HG02938 (cell line): Measurements from ENCODE around the gene CDR2.
"Not testable (repeated sequence)": the region's sequence is repeated elsewhere in the genome, so short reads cannot be mapped to it uniquely, and the experiment has no call there.

ENCODE experiments used
- ATAC-seq: cut with Tn5 transposase; IDR thresholded peaks from one replicate; pipeline ENCODE4 v1.9.1; 2021; ENCODE audit warnings: mild to moderate bottlenecking, moderate library complexity; ENCODE audit not compliant: unreplicated experiment

Gene CDR2

DNA sequence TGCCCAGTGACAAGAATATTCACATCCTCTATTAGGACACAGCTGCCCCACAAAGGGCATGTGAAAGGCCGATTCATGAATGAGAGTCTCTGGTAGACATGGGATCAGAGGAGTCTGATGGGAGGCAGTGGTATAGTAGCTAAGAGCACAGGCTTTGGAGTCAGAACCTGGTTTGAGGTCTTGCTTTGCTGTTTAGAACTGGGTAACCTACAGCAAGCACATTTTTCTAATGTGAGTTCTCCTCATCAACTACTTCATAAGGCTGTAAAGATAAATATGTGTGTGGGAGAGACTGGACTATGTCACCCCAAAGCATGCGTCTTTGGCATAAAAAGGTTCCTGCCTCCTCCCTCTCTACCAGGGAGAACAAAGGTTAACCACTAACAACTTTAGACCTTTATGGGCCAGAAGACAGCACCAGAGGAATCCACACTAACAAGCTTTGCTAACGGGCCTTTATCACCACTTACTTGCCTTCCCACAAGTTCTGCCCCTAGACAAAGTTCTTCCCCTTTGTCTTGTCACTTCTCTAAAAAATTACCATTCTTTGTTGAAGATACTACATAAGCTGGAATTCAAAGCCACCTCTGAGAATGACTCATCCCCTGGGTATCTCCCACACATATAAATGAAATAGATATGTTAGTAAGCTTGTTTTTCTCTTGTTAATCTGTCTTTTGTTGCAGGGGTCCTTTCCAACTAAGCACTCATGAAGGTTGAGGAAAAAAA lies 21.1 kb downstream of the CDR2 start:
- no peak for ATAC-seq

GRCh38 chr16:22352723-22353122 lies 21.7 kb downstream of the CDR2 start:
- no peak for ATAC-seq

- ATAC-seq: no peak
Measured at GRCh38 chr16:22352140-22352539, 22.3 kb downstream of the CDR2 start.

DNA sequence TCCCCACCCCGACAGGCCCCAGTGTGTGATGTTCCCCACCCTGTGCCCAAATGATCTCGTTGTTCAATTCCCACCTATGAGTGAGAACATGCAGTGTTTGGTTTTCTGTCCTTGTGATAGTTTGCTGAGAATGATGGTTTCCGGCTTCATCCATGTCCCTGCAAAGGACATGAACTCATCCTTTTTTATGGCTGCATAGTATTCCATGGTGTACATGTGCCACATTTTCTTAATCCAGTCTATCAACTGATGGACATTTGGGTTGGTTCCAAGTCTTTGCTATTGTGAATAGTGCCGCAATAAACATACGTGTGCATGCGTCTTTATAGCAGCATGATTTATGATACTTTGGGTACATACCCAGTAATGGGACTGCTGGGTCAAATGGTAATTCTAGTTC lies 23.4 kb downstream of the CDR2 start:
- ATAC-seq: not testable (repeated sequence)

DNA sequence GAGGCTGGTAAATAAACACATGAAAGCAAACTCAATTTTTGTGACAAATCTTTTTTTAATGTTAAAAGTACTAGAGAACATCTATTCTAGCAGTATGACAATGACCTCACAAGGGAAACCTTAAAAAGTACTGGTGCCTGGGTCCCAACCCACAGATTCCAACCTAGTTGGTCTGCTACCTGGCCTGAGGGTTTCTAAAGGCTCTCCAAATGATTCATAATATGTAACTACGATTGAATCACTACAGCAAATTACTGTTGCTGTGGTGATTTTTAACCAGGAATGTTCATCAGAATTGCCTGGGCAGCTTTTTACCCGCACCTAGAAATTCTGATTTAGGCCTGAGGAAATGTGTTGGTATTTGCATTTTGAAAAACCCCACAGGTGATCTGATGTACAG lies 26.1 kb downstream of the CDR2 start:
- no peak for ATAC-seq

GRCh38 chr16:22347100-22347820 lies 27.2 kb downstream of the CDR2 start:
- ATAC-seq: no peak

GRCh38 chr16:22346483-22346882 lies 27.9 kb downstream of the CDR2 start:
- ATAC-seq: no peak

GRCh38 chr16:22342082-22342481 lies 32.3 kb downstream of the CDR2 start:
- ATAC-seq: no peak

DNA sequence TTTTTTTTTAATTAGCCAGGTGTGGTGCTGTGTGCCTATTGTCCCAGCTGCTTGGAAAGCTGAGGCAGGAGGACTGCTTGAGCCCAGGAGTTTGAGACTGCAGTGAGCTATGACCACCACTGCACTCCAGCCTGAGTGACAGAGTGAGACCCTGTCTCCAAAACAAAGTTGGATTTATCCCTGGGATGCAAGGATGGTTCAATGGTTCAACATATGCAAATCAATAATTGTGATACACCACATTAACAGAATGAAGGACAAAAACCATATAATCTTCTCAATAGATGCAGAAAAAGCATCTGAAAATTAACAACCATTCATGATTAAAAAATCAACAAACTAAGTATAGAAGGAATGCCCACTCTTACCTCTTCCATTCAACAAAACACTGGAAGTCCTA lies 33.5 kb downstream of the CDR2 start:
- no peak for ATAC-seq

DNA sequence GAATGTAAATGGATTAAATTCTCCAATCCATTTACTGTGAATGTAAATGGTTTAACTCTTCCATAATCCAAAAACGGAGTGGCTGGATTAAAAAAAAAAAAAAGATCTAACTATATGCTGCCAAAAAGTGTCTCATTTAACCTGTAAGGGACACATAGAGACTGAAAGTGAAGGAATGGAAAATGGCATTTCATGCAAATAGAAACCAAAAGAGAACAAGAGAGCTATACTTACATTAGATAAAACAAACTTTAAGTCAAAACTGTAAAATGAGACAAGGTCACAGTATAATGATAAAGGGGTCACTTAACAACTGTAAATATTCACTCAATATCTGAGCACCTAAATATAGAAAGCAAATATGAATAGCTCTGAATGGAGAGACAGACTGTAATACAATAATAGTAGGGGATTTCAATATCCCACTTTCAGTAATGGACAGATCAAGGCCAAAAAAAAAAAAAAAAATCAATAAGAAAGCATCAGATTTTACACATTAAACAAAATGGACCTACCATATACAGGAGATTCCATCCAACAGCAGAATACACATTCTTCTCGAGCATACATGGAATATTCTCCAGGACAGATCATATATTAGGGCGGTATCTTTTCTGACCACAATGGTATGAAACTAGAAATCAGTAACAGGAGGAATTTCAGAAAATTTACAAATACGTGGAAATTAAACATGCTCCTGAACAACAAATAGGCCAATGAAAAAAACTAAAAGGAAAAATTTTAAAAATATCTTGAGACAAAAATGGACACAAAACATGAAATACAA lies 36.4 kb downstream of the CDR2 start:
- no peak for ATAC-seq

GRCh38 chr16:22337045-22337444 lies 37.4 kb downstream of the CDR2 start:
- no peak for ATAC-seq

DNA sequence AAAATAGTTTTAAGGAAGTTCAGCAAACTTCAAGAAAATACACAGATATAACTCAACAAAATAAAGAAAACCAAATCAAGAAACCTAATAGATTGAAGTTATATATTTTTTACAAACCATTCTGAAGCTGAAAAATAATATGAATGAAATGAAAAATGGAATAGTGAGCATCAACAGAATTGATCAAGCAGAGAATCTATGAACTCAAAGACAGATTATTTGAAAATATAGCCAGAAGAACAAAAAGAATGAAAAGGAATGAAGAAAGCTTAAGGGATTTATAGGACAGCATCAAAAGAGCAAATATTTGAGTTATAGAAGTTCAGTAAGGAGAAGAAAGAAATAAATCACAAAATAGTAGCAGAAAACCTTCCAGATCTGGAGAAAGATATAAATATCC lies 37.8 kb downstream of the CDR2 start:
- no peak for ATAC-seq

DNA sequence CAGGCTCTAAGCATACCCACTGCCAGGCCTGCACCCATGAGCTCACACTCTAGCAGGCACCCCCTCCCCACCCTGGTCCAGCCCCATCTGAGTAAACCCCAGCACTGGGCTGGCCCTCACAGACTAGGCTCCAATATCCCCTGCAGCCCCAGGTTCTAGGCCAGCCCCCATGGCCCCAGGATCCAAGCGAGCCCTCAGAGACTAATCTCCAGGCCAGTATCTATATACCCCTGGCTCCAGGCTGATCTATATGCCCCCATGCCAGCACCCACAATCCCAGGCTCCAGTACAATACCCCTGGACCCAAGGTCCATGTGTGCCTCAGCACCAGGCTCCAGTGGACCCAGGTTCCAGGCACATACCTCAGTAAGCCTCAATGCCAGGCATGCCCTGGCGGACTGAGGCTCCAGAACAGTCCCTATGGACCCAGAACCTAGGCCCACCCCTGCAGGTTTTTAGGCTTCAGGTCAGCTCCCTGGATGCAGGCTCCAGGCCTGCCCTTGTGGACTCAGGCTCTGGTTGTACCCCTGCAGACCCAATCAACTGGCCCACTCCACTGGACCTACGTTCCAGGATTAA lies 38.7 kb downstream of the CDR2 start:
- ATAC-seq: no peak

DNA sequence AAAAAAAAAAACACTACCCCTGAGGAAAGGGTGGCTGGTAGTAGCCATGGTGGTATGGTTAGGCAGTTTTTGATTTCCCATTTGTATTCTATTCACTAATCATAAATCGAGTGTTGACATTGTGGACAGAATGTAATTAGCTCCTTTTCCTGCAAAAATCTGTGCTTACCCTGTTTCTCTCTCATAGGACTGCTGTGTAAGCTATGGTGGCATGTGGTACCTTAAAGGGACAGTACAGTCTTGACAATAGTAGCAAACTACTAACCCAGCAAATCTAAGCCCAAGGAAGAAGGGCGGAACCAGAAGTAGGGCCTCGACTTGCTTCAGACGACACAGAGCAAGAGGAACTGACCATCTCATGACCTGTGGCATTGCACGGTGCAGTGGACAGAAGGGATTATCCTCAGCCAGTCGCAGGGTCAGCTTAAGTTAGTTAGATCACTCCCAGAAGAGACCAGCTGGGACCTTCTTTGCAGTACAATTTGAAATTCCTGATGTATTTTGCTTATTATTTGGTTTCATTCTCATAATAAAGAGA lies 40.9 kb downstream of the CDR2 start:
- no peak for ATAC-seq

- ATAC-seq: no peak
Measured at GRCh38 chr16:22330326-22330725, 44.1 kb downstream of the CDR2 start.

- ATAC-seq: no peak
Measured at GRCh38 chr16:22329199-22329695, 45.2 kb downstream of the CDR2 start.

DNA sequence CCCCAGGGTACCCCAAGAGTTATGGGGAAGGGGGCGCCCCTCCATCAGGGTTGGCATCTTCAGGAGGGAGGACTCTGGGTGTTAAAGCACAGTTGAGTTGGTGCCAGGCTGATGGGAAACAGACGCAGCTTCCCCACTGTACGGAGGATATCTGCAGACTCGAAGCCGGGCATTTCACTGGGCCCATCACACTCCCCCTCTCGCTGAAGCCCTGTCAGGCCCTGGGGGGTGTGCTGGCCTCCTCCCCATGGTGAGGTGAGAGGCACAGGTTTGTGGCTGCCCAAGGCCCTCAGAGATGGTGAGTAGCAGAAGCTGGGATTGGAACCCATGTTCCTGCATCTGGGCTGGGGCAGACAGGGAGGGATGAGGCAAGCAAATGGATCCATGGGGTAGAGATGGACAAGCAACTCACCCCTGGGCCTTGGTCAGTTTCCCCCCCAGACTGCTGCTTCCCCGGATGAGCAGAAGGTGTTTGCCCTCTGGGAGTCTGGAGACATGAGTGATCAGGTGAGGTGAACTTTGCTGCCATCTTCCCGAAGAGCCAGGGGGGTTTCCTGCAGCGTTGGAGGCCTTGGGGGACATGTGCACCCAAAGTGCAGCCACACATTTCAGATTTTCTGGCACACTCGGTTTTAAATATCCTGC lies 46.2 kb downstream of the CDR2 start:
- ATAC-seq: no peak

GRCh38 chr16:22327446-22327775 lies 47.0 kb downstream of the CDR2 start:
- no peak for ATAC-seq

DNA sequence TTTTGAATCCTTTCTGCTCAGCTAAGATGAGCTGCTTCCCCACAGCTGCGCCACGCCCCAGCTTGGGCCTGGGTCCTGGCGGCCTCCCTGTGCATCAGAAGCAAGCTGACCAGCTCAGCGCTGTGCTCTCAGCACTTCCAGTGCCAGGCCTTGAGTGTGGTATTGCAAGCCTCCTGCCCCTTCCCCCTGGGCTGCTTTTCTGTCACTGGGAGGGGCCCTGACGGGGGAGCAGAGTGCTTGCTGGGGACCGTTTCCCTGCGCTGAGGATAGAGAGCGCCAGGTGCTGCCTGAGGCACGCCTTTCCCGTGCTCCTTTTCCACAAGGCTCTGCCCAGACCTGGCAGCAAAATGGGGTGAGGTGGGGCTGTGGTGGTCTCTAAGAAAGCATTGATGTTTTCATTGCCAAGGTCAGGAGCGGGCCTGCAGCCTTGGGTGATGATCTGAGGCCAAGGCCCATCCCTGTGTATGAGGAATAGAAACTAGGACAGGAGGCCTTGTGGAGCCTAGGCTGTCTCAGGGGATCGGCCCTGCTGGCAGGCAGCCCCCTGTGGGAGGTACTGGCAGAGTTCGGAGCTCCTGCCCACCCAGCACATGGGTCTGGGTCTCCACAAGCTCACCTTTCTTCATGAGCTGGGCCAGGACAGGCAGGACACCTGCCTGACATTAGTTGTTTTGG lies 47.5 kb downstream of the CDR2 start:
- ATAC-seq: no peak

DNA sequence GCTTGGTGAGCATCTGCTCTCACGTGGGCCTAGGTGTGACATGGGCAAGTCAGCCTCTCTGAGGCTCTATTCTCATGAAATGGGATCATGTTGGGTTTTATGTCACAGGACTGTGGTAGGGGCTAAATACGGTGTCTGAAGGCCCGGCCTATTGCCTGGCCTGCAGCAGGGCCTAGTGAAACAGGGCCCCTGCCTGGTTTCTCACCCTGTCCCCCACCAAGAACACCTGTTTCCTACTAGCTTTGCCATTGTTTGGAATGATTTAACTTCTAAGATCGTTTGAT lies 48.1 kb downstream of the CDR2 start:
- ATAC-seq: no peak
